Breast epithelium (tissue), 3 donors: ENCODE measurements around the gene LPP.

Experiments used
- CTCF ChIP-seq, 3 donors: fragments of 450-650 bp; IDR thresholded peaks; one replicate each; pipeline ENCODE4 v1.5.1; 2016 to 2017; ENCODE audit warnings: antibody characterized with exemption in 3 of 3, mild to moderate bottlenecking in 3 of 3, moderate library complexity in 3 of 3
- POLR2A ChIP-seq: fragments of 450-650 bp; IDR thresholded peaks from one replicate; pipeline ENCODE4 v1.6.1; 2016; ENCODE audit warnings: antibody characterized with exemption, mild to moderate bottlenecking, moderate library complexity

- TF ChIP-seq CTCF (IDR thresholded peaks at IDR 0.05): no peak
- no peak for TF ChIP-seq POLR2A
These were observed 746.5 kb downstream of the LPP start for GRCh38 chr3:188900421-188900951.
